IMR-90 (cell line): Measurements from ENCODE around the gene B3GLCT. TPM values are rescaled to one million over a fixed set of nuclear protein-coding genes. Genes with fewer than 3 reads are reported as not detected.

Source experiments
- ATAC-seq: fragments of 200-7000 bp; cut with Tn5 transposase; 2 replicates; pipeline ENCODE4 v1.9.1; 2020; ENCODE audit warnings: low read depth, mild to moderate bottlenecking, moderate library complexity
- BruUV-seq: library from RNA; stranded (reverse); fragments of 400-500 nt; replicated peaks from 2 replicates; lab custom pipeline; 2021; lab: Mats Ljungman, UMichigan
- CTCF ChIA-PET: fragments of 300-600 bp; formaldehyde crosslinking; extraction: SDS; loops from one replicate; lab custom pipeline; 2021; ENCODE audit warnings: antibody characterized with exemption; lab: Yijun Ruan, JAX
- POLR2A ChIA-PET: fragments of 300-600 bp; sonication (Branson Sonifier 250); formaldehyde crosslinking; loops from one replicate; lab custom pipeline; 2022; ENCODE audit warnings: antibody characterized with exemption; ENCODE audit not compliant: unreplicated experiment; lab: Charles Lee
- DNase-seq: peaks from one replicate; pipeline ENCODE4 v3.0.0; 2013
- H2AFZ ChIP-seq: replicated peaks from 2 replicates; pipeline ENCODE3; 2013; ENCODE audit warnings: low read length, mild to moderate bottlenecking; ENCODE audit not compliant: poor library complexity
- H2AK5ac ChIP-seq: 2 replicates; pipeline ENCODE4 v1.6.1; 2013; ENCODE audit warnings: low read depth, low read length, inconsistent platforms
- H2AK9ac ChIP-seq: replicated peaks from 2 replicates; pipeline ENCODE3; 2013; ENCODE audit warnings: mild to moderate bottlenecking, low read depth, low read length, moderate library complexity; ENCODE audit not compliant: poor library complexity
- H2BK120ac ChIP-seq: 2 replicates; pipeline ENCODE4 v1.6.1; 2013; ENCODE audit warnings: low read depth, low read length, inconsistent platforms
- H2BK15ac ChIP-seq: 3 replicates; pipeline ENCODE4 v1.6.1; 2013; ENCODE audit warnings: low read depth, low read length, inconsistent platforms
- H2BK20ac ChIP-seq: 2 replicates; pipeline ENCODE4 v1.6.1; 2013; ENCODE audit warnings: low read depth, mild to moderate bottlenecking, inconsistent platforms, low read length, moderate library complexity
- H2BK5ac ChIP-seq: 2 replicates; pipeline ENCODE4 v1.6.1; 2013; ENCODE audit warnings: mild to moderate bottlenecking, low read depth, low read length, inconsistent platforms; ENCODE audit not compliant: poor library complexity, severe bottlenecking
- H3K14ac ChIP-seq: replicated peaks from 2 replicates; pipeline ENCODE4 v1.6.1; 2013; ENCODE audit warnings: low read depth, low read length, inconsistent platforms
- H3K18ac ChIP-seq: 2 replicates; pipeline ENCODE4 v1.6.1; 2013; ENCODE audit warnings: low read depth, low read length, control low read depth
- H3K23ac ChIP-seq: 2 replicates; pipeline ENCODE4 v1.6.1; 2013; ENCODE audit warnings: low read depth, low read length, inconsistent platforms
- H3K27ac ChIP-seq: 2 replicates; pipeline ENCODE4 v1.5.1; 2013; ENCODE audit warnings: mild to moderate bottlenecking, control low read depth, low read length; ENCODE audit not compliant: insufficient read depth
- H3K27me3 ChIP-seq: 2 replicates; pipeline ENCODE4 v1.6.1; 2013; ENCODE audit warnings: low read length; ENCODE audit not compliant: control insufficient read depth, insufficient read depth
- H3K36me3 ChIP-seq: 2 replicates; pipeline ENCODE4 v1.6.1; 2013; ENCODE audit warnings: low read length, mixed read lengths; ENCODE audit not compliant: control insufficient read depth, insufficient read depth
- H3K4ac ChIP-seq: 2 replicates; pipeline ENCODE4 v1.6.1; 2013; ENCODE audit warnings: low read depth, low read length, inconsistent platforms
- H3K4me1 ChIP-seq: 2 replicates; pipeline ENCODE4 v1.6.1; 2013; ENCODE audit warnings: low read length, mixed read lengths; ENCODE audit not compliant: control insufficient read depth, insufficient read depth
- H3K4me2 ChIP-seq: 2 replicates; pipeline ENCODE4 v1.6.1; 2013; ENCODE audit warnings: low read depth, mild to moderate bottlenecking, control low read depth, low read length, moderate library complexity
- H3K4me3 ChIP-seq: 2 replicates; pipeline ENCODE4 v1.5.1; 2013; ENCODE audit warnings: low read depth, mild to moderate bottlenecking, control low read depth, low read length, moderate library complexity; ENCODE audit not compliant: insufficient read depth
- H3K56ac ChIP-seq: 2 replicates; pipeline ENCODE4 v1.6.1; 2013; ENCODE audit warnings: low read length, inconsistent platforms; ENCODE audit not compliant: insufficient read depth; ENCODE audit errors: extremely low read depth
- H3K79me1 ChIP-seq, 2 experiments: 2 replicates each; pipeline ENCODE4 v1.6.1; 2013; ENCODE audit warnings: low read length in 2 of 2, inconsistent platforms in 1 of 2, low read depth in 1 of 2
- H3K9ac ChIP-seq: 2 replicates; pipeline ENCODE4 v1.6.1; 2013; ENCODE audit warnings: low read depth, low read length, control low read depth
- H3K9me1 ChIP-seq: 2 replicates; pipeline ENCODE4 v1.6.1; 2013; ENCODE audit warnings: low read length, inconsistent platforms; ENCODE audit not compliant: insufficient read depth
- H3K9me3 ChIP-seq: 2 replicates; pipeline ENCODE4 v1.6.1; 2013; ENCODE audit warnings: low read length; ENCODE audit not compliant: control insufficient read depth, insufficient read depth
- H4K20me1 ChIP-seq: 2 replicates; pipeline ENCODE4 v1.6.1; 2013; ENCODE audit warnings: low read length, inconsistent platforms; ENCODE audit not compliant: insufficient read depth
- H4K5ac ChIP-seq: 2 replicates; pipeline ENCODE4 v1.6.1; 2013; ENCODE audit warnings: mild to moderate bottlenecking, low read depth, low read length, control low read depth
- H4K8ac ChIP-seq, 2 experiments: 2 replicates each; pipeline ENCODE4 v1.6.1; 2013; ENCODE audit warnings: low read depth in 2 of 2, low read length in 2 of 2, control low read depth in 1 of 2, inconsistent platforms in 1 of 2
- H4K91ac ChIP-seq: 2 replicates; pipeline ENCODE4 v1.6.1; 2013; ENCODE audit warnings: low read depth, low read length, inconsistent platforms; ENCODE audit not compliant: insufficient read depth
- CEBPB ChIP-seq: IDR thresholded peaks from 2 replicates; pipeline ENCODE4 v1.6.1; 2012; ENCODE audit warnings: low read depth, low read length, improper control_type of control experiment
- RCOR1 ChIP-seq: IDR thresholded peaks from 2 replicates; pipeline ENCODE4 v1.6.1; 2012; ENCODE audit warnings: mild to moderate bottlenecking, low read length, improper control_type of control experiment; ENCODE audit not compliant: insufficient replicate concordance
- whole genome bisulfite sequencing, 2 experiments: methylation state at CpG; one replicate each; pipeline versions ENCODE4 v1.1.5 to v1.1.7; 2013; ENCODE audit warnings: missing lambda C conversion rate in 2 of 2; ENCODE audit not compliant: insufficient read length in 1 of 2; ENCODE audit errors: extremely low coverage in 2 of 2; 5-methylcytosine and 5-hydroxymethylcytosine counted together
- dilution Hi-C: fragments of 300-500 bp; cut with HindIII; formaldehyde crosslinking; loops from one replicate; pipeline ENCODE4 v1.14.3; 2018; ENCODE audit warnings: low sequenced_read_pairs; ENCODE audit not compliant: unreplicated experiment
- in situ Hi-C: fragments of 300-500 bp; cut with MboI; formaldehyde crosslinking; loops from 3 replicates; pipeline ENCODE4 v1.14.3; 2019; ENCODE audit warnings: low sequenced_read_pairs, inconsistent platforms, mixed read lengths
- intact Hi-C: fragments of 100-400 bp; cut with micrococcal nuclease; formaldehyde crosslinking; loops from 2 replicates; pipeline ENCODE4 v1.10.0; 2022
- polyA plus RNA-seq, 3 experiments: library from polyadenylated mRNA; depleted of rRNA; stranded (reverse); fragments of >200 nt; gene quantifications; 2 replicates each; pipeline ENCODE4 v1.2.3, GENCODE V29; 2012; ENCODE audit warnings: low replicate concordance in 1 of 3
- total RNA-seq: library from RNA; depleted of rRNA; stranded (reverse); fragments of >200 nt; gene quantifications from 2 replicates; pipeline ENCODE4 v1.2.3, GENCODE V29; 2012
- TF ChIP-seq, protein P1 (sequence below): fragments of 150-350 bp; IDR thresholded peaks from 2 replicates; pipeline ENCODE4 v1.6.1; 2017; ENCODE audit warnings: mild to moderate bottlenecking, antibody characterized with exemption, low read length, low read depth

Gene B3GLCT
- total and polyA plus RNA-seq, 2 of the 4 experiments (the other 2 are of a cell fraction), result 2.0 to 4.5 TPM

DNA sequence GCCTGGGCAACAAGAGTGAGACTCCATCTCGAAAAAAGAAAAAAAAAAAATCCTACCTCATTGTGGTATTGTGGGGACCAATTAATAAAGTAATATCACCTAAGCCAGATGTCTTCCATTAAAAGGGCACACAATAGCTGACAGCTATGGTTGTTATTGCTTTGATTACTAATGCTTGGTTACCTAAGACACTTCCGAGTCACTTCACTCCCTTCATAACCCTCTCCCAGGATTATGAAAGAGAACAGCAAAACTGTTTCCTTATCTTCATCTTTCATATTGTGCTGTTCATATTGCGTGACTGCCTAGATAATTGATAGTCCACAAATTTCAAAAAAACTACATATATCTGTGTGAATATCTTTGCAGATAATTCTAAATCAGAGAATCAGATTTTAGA lies 27.8 kb upstream of the B3GLCT start:
- Histone ChIP-seq H4K8ac (peak overlapping the region in 1 of 2 experiments; percentile 13; a peak in 1 of 4 replicates), H3K79me1 (no peaks in the 10 kb centered on the region), H3K9me1 (no peaks in the 10 kb centered on the region; the same call in 1 of the 2 replicates), H2AK9ac (no peak overlapping the region), H4K5ac (no peak overlapping the region; the same call in 1 of the 2 replicates), H4K91ac (peak overlapping the region; percentile 18; the same call in 1 of the 2 replicates), H3K4me3 (no peak overlapping the region), H3K27me3 (no peaks in the 10 kb centered on the region), H3K4me2 (no peak overlapping the region), H2BK5ac (peak overlapping the region; percentile 12), H3K36me3 (no peaks in the 10 kb centered on the region), H3K9ac (no peak overlapping the region), H3K18ac (peak overlapping the region; percentile 72; the same call in 1 of the 2 replicates), H2BK20ac (peak overlapping the region; percentile 74; the same call in 1 of the 2 replicates), H3K9me3 (no peaks in the 10 kb centered on the region), H3K23ac (no peak overlapping the region), H2AFZ (no peak overlapping the region), H2BK120ac (peak overlapping the region; percentile 38), H3K4ac (no peak overlapping the region), H3K4me1 (peaks cover 2% of the 10 kb centered on the region), H4K20me1 (no peaks in the 10 kb centered on the region), H3K14ac (no peak overlapping the region), H2BK15ac (no peak overlapping the region), H3K27ac (no peak overlapping the region), H2AK5ac (peak overlapping the region; percentile 12; the same call in 1 of the 2 replicates), H3K56ac (no peak overlapping the region)
- DNase-seq (peak; percentile 44), ATAC-seq (no peak)
- TF ChIP-seq, protein P1, sequence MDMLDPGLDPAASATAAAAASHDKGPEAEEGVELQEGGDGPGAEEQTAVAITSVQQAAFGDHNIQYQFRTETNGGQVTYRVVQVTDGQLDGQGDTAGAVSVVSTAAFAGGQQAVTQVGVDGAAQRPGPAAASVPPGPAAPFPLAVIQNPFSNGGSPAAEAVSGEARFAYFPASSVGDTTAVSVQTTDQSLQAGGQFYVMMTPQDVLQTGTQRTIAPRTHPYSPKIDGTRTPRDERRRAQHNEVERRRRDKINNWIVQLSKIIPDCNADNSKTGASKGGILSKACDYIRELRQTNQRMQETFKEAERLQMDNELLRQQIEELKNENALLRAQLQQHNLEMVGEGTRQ, result no peak
- no peak for TF ChIP-seq RCOR1
- peak; percentile 70 for TF ChIP-seq CEBPB
- no CpG with 5 or more reads among the region's 3 CpGs for WGBS, 2 experiments
- dilution Hi-C loops (no loop called here), intact Hi-C loops (no loop called here), in situ Hi-C loops (loop anchor here (10.0 kb wide), 1 partner anchor 253 kb away; no protein-coding TSS in a partner anchor)
- no TSS peak for BruUV-seq
- POLR2A ChIA-PET, result no interaction called here
- CTCF ChIA-PET, result interaction anchor here (3.1 kb wide), 1 partner anchor 252 kb away, joined by 14 read pairs; no protein-coding TSS in a partner anchor
